ENCODE results near the gene ADD1.
"Not testable (repeated sequence)": the region's sequence is repeated elsewhere in the genome, so short reads cannot be mapped to it uniquely, and the experiment has no call there.

The ADD1 gene

DNA sequence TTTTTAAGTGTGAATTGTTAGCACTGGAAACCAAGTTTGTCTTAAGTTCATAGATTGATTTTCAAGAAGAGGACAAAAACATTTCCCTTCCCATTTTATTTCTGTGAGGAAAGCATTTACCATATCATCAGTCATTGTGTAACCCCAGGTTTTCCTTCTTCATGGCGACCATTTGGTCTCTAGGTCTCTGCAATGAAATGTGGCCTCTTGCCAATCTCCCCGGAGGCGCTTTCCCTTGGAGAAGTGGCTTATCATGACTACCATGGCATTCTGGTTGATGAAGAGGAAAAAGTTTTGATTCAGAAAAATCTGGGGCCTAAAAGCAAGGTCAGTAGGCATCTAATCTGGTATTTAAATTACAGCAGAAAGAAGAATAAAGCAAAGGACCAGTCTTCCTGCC is 54.4 kb downstream of the ADD1 start:
- no peak for DNase-seq

DNA sequence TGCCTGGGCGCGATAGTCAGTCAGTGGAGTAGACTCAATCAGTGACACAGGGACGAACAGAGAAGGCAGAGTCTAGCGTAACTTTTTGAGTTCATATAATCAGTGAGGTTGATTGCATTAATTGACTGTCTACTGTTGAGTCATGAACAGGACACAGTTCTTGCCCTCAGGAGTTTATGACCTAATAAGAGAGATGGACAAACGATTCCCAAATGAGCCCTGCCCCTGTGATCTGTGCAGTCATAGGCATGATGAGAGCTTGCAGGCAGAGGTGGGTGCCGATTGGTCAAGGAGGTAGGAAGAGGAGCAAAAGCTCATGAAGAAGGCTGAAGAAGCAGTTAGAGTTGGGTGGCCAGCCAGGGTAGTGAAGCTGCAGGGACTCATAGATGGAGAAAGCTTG is 57.1 kb downstream of the ADD1 start:
- DNase-seq, result no peak

DNA sequence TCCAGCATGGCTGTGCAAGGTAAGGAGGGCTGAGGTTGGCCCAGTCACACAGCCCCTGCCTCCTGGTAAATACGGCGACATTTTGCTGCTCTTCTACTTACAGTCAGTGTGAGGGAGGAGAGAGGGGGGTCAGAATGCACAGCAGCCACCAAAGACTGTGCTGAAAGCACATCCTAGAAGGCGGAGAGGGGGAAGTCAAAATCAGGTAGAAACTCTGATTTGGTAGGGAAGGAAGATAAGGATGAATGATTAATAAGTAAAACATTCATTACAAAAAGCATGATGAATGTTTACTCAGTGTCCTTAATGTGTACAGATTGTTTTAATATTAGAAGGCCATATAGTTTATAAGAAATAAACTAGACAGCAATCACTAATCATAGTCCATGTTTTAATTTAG is 57.5 kb downstream of the ADD1 start:
- DNase-seq, result no peak

DNA sequence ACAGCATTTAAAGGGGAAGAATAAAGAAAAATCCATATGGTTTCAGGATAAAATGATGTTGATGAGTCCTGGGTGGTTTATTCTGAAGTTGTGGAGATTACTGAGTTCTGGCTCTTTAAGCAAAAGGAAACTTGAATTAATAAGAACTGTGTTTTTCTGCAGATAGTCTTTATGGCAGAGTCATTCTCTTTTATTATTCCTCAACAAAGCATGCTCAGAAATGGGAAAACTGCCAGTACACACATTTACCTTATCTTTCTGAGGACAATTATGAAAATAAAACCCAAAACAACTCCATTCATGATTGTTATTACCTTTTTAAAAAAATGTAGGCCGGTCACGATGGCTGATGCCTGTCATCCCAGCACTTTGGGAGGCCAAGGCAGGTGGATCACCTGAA is 58.5 kb downstream of the ADD1 start:
- DNase-seq, result no peak

DNA sequence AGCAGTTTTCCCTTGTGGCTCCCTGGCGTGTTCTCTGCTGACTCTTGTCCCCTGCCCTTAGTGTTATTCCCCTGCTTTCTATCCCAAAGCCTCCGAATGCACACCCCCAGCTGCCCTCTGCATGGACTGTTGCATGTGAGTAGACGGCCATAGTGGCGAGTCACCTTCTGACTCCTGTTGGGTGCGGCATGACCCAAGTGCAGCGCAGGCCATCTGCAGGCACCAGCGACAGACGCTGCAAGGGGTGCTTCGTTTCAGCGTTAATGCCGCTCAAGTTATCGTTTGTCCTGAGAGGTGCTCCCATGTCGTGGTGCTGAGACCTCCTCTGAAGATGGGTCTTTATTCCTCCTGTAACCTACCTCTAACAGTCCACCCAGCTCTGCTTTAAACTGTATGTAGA is 61.9 kb downstream of the ADD1 start:
- DNase-seq, result no peak

DNA sequence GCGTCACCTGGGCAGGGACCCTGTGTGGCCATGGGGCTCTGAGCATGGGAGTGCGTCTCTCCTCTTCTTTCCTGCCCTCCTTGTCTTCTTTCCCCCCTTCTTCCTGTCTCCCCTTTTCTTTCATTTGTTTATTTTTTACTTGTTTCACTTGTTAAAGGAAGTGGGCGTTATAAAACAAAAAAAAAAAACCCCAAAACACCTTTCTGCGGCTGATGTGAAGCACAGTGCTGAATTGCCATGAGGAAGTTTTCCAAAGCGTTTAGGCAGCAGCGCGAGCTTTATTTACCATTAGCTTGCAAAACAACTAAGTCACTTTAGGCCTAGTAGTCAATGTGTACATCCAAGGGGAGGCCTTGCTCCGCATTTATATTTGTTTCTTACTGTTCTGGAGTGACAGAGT is 62.6 kb downstream of the ADD1 start:
- DNase-seq, result no peak

DNA sequence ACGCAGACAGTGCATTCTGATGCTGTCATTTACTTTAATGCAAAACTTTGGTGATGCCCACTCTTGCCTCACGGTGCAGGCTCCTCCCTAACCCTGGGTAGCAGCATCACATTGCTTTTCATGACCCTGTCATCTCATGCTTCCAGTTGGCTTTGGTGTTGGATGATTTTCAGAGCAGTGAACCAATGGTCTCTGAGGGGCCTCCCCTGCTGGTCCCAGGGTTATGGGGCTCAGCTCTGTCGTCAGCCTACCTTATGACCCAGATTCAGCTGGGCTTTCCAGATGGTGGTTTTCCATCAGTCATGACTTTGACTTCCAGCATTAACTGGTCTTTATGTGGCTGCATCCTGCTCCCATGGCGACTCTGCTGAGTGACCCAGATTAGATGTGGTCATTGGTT is 63.6 kb downstream of the ADD1 start:
- no peak for DNase-seq

DNA sequence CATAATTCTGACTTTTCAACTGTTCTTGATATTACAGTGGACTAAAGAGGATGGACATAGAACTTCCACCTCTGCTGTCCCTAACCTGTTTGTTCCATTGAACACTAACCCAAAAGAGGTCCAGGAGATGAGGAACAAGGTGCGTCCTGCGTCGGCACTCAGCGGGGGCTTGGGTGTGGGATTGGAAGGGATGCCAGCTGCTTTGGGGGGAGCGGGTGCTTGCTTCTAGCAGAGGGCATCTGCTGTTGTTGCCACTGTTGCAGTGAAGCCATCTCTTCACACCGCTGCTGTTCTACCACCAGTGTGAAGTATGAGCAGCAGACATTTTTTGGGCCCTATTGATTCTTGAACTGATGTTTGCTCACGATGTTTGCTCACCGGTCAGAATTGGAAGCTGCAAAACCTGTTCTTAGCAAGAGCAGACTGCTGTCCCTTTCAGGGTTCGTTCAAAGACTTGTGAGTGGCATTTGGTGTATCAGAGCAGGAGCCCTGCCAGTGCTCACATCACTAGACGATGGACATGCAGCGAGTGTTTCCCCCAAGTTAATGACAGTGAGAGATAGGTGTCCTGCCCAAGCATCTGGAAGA is 64.2 kb downstream of the ADD1 start:
- no peak for DNase-seq

DNA sequence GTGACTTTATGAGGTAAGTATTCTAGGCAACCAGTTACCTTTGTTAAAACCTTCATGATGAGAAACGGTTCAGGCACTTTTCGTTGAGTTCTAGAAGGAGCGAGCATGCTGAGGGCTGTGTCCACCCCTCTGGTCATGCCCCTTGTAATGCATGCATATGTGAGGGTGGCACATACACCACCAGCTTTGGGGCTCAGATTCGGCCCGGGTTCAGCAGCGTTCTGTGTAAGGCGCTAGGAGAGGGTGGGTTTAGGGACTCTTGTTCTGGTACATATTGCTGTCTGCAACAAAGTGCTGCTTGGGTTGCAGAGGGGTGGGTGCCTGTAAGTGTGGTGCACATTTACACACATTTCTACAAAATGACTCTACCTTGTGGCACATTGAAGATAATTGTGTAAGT is 65.0 kb downstream of the ADD1 start:
- DNase-seq, result no peak

DNA sequence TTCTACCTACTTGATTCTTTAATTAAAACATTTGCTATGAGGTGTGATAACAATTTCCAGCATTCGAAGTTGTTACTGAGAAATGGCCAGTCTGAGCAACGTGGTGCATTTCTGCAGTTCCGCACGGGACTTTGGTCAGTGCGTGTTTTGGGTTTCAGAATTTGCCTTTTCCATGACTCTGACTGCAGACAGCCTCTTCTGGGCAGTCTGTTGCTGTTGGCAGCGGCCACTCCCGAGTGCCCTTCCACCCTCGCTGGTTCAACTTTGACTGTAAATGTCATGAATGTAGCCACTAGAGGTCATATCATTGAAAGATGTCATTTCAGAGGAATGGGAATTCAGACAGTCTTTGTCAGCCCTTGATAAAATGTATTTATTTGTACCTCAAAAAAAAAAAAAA is 65.9 kb downstream of the ADD1 start:
- no peak for DNase-seq

DNA sequence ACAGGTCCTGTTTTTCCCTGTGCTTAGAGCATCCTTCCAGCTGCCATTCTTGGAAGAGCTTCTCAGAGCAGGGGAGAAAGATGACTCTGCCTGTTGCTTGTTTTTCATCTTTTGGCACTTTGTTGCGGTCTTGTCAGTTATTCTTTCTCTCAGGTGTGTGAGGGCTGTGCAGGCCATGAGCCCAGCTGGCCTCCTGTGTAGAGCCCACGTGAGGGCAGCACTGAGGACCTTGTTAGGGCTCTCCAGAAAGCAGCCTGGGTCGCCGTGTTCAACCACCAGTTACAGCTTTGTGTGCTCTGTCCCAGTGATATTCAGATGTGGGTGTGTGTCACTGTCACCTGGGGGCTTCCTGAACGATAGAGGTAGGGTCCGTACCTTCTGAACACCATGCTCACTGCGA is 66.8 kb downstream of the ADD1 start:
- DNase-seq, result no peak

DNA sequence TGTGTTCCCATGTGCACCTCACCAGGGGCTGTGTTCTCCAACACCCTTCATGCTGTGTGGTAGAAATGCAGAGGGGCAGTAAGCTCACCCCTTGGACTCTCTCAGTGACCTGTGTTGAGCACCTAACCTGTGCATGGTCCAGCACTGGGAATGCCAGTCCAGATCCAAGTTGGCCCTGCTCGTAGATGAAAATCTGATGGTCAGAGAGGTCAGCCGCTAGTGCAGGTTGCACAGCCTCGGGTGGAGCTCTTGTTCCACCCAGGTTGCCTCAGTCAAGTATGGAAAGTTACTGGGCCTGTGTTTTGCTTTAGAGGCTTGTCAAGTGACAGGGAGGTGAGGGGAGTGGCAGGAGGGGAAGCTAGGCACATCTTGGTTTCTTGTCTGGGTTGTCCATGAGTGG is 68.2 kb downstream of the ADD1 start:
- DNase-seq, result no peak

DNA sequence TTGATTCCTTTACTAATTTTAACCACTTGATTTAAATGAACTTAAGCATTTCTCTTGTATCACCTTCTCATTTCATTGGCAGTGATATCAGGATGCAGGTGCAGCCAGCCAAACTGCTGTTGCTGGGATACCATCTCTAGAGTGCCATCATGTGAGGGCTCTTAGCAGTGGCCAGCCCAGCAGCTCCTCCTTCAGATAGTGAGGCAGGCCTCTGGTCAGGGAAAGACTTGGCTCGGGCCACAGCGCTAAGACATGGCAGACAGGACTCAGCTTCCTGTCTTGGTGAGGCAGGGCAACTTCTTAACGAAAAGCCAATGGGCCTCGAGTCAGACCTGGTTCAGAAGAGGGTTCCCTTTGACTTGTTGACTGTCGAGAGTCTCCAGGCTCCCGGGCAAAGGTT is 69.5 kb downstream of the ADD1 start:
- DNase-seq, result no peak

DNA sequence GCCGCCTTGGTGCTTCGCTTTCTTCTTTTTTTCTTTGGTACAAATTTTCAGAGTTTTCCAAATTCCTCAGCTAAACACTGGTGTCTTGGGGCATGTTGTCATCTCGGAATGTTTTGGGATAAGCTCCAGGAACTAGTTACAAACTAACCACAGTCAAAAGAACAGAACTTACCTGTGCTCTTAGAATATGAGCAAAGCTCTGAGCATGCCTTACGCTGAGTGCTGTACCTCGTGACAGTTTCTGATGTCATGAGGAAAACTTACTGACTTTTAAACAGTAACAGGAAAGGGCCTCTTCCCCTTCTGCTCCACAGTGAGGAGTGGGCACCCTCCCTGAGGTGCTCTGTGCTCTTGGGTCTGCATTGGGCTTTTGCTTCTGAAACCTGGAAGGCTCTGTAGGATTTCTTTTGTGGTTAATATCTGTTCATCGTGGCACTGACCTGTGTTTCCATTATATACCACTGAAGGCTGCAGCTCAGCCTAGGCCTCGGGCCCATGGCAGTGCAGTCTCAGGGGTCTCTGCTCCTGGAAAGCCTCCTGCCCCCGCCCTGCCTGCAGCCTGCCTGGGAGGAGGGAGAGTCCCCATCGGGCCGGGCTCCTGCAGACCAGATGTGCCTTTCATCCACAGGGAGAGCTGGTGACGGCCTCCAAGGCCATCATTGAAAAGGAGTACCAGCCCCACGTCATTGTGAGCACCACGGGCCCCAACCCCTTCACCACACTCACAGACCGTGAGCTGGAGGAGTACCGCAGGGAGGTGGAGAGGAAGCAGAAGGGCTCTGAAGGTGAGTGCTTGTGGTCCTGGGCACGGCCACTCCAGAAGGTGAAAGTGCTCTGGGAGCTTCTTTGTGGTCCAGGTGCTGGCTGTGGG is 70.8 kb downstream of the ADD1 start:
- no peak for DNase-seq

DNA sequence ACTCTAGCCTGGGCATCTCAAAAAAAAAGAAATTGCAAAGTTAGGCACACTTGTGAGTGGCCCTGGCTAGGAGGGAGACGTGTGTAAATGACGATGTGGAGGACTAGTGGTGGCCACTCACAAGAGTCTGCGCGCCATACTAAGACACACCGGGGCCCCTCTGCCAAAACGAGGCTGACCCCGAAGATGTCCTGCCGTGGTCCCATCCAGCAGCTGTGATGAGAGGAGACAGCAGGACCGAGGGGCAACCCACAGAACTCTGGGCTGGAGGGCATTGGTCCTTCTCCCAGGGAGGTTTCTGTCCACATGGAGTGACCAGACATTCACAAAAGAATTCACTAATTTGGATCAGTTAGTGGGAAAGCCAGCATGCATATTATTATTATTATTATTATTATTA is 72.1 kb downstream of the ADD1 start:
- DNase-seq, result no peak

DNA sequence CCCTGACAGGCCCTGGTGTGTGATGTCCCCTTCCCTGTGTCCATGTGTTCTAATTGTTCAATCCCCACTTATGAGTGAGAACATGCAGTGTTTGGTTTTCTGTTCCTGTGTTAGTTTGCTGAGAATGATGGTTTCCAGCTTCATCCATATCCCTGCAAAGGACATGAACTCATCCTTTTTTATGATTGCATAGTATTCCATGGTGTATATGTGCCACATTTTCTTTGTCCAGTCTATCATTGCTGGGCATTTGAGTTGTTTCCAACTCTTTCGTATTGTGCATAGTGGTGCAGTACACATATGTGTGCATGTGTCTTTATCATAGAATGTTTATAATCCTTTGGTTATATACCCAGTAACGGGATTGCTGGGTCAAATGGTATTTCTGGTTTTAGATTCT is 73.1 kb downstream of the ADD1 start:
- not testable (repeated sequence) for DNase-seq

DNA sequence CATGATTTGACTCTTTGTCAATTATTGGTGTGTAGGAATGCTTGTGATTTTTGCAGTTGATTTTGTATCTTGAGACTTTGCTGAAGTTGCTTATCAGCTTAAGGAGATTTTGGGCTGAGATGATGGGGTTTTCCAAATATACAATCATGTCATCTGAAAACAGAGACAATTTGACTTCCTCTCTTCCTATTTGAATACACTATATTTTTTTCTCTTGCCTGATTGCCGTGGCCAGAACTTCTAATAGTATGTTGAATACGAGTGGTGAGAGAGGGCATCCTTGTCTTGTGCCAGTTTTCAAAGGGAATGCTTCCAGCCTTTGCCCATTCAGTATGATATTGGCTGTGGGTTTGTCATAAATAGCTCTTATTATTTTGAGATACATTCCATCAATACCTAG is 74.7 kb downstream of the ADD1 start:
- DNase-seq, result not testable (repeated sequence)

DNA sequence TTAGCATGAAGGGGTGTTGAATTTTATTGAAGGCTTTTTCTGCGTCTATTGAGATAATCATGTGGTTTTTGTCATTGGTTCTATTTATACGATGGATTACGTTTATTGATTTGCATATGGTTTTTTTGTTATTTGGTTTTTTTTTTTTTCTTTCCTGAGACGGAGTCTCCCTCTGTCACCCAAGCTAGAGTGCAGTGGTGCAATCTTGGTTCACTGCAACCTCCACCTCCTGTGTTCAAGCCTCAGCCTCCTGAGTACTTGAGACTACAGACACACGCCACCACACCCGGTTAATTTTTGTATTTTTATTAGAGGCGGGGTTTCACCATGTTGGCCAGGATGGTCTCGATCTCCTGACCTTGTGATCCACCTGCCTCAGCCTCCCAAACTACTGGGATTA is 75.1 kb downstream of the ADD1 start:
- not testable (repeated sequence) for DNase-seq

DNA sequence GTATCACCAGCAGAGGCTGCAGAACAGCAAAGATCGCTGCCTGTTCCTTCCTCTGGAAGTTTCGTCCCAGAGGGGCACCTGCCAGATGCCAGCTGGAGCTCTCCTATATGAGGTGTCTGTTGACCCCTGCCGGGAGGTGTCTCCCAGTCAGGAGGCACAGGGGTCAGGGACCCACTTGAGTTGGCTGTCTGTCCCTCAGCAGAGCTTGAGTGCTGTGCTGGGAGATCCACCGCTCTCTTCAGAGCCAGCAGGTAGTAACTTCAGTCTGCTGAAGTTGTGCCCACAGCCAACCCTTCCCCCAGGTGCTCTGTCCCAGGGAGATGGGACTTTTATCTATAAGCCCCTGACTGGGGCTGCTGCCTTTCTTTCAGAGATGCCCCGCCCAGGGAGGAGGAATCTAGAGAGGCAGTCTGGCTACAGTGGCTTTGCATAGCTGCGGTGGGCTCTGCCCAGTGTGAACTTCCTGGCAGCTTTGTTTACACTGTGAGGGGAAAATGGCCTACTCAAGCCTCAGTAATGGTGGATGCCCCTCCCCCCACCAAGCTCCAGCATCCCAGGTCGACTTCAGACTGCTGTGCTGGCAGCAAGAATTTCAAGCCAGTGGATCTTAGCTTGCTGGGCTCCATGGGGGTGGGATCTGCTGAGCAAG is 78.9 kb downstream of the ADD1 start:
- not testable (repeated sequence) for DNase-seq

DNA sequence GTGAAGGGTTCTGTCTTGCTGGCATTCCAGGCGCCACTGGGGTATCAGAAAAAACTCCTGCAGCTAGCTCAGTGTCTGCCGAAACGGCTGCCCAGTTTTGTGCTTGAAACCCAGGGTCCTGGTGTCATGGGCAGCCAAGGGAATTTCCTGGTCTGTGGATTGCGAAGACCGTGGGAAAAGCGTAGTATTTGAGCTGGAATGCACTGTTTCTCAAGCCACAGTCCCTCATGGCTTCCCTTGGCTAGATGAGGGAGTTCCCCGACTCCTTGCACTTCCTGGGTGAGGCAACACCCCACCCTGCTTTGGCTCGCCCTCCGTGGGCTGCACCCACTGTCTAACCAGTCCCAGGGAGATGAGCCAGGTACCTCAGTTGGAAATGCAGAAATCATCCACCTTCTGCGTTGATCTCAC is 79.5 kb downstream of the ADD1 start:
- DNase-seq, result no peak

DNA sequence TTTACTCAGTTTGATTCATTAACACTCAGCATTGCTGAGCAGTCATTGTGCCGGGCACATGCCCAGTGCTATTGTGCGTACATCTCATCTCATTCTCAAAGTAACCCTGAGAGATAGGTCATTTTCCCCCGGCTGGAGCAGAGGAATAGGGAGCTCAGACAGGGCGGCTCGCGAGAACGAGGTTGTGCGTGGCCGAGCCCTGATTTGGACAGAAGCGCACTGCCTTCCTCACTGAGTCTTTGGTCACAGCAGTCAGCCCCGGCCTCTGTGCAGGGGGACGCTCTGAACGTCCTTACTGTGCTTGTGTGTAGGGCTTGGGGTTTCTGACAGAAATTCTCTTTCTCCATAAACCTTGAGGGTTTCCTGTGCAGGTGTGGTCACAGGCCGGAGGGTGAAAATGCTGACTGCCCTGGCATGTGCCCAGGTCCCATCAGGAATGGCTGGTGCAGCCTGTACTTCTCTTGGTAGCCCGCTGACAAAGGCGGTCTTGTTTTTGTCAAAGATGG is 80.1 kb downstream of the ADD1 start:
- DNase-seq, result no peak

DNA sequence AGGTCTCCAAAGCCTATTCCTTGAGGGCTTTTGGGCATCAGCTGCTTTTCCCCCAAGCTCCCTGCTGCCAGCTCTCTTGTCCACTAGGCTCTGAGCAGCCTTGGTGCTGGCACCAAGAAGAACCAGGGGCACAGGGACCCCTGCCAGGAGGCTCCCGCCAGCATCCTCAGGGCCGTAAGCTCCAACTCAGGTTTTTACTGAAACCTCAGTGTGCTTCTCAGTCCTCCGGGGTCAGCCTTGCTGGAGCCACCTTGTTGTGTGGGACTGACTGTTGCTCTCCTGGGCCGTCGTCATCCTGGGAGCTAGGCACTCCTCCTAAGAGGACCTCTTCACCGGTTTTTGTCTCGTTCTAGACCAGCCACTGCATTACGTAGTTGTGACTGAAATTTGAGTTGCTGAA is 80.6 kb downstream of the ADD1 start:
- DNase-seq, result no peak

DNA sequence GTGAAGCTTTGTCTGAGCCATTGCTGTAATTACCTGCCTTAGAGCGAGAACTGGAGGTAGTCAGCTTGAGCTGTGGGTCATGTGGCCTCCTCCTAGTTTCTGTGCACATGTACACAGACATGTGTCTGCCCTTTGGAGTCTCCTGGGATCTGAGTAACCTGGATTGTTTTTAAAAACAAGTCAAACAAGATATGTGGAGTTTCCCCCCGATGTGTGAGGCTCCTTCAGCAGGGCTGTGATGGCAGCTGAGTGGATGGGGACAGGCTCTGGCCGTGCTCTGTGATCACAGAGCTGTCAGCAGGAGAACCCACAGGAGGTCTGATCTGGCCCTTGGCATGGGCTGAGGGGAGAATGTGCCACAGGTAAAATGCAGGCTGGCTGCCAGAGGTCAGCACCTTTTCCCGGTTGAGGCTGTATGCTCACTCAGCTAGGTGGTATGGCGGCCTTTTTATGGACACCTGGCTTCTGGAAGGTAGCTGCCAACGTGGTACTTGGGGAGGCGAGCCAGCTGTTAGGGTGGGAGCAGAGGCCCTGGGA is 81.2 kb downstream of the ADD1 start:
- no peak for DNase-seq

DNA sequence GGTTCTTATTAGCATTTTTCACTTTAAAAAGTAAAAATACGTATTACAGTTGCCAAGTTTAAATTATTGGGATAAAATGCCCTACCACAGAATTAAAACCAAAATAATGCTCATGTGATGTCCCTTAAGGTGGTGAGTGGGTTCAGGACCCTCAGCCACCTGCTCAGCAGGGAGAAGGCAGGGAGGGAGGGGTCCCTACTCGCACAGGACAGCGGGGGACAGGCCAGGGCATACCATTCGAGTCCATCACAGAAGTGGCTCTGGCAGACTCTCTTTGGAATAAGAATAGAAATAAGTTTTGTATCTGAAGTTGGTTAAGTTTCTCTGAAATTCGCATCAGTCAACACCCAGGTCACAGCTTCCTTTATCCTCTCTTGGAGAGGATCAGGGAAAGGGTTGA is 81.9 kb downstream of the ADD1 start:
- no peak for DNase-seq

Measured in kidney glomerular epithelial cell (primary cell).